ENCODE results near the gene MLLT10. TPM values are rescaled to one million over a fixed set of nuclear protein-coding genes. Genes with fewer than 3 reads are reported as not detected.
"Not testable (repeated sequence)": the region's sequence is repeated elsewhere in the genome, so short reads cannot be mapped to it uniquely, and the experiment has no call there.

Gene MLLT10
- total RNA-seq, 1 donor from 2014 or later, result 53.3 TPM

GRCh38 chr10:21552638-21553037, 18.6 kb downstream of the MLLT10 start:
- no peak for TF ChIP-seq POLR2A (IDR thresholded peaks at IDR 0.05)
- TF ChIP-seq, protein P1, sequence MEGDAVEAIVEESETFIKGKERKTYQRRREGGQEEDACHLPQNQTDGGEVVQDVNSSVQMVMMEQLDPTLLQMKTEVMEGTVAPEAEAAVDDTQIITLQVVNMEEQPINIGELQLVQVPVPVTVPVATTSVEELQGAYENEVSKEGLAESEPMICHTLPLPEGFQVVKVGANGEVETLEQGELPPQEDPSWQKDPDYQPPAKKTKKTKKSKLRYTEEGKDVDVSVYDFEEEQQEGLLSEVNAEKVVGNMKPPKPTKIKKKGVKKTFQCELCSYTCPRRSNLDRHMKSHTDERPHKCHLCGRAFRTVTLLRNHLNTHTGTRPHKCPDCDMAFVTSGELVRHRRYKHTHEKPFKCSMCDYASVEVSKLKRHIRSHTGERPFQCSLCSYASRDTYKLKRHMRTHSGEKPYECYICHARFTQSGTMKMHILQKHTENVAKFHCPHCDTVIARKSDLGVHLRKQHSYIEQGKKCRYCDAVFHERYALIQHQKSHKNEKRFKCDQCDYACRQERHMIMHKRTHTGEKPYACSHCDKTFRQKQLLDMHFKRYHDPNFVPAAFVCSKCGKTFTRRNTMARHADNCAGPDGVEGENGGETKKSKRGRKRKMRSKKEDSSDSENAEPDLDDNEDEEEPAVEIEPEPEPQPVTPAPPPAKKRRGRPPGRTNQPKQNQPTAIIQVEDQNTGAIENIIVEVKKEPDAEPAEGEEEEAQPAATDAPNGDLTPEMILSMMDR (IDR thresholded peaks at IDR 0.05), result no peak
- TF ChIP-seq POLR2AphosphoS5 (IDR thresholded peaks at IDR 0.05; ENCODE audit: insufficient read depth in 1 of 2, low read depth in 1 of 2), result no peak
- Histone ChIP-seq H3K4me1 (peaks cover 8% of the 10 kb centered on the region), H3K27me3 (no peaks in the 10 kb centered on the region), H3K27ac (no peak overlapping the region), H3K36me3 (peaks cover 0 to 12% of the 10 kb centered on the region in 2 donors), H3K9me3 (no peaks in the 10 kb centered on the region), H3K4me3 (no peak overlapping the region)
- DNase-seq (ENCODE audit: extremely low spot score in 2 of 2), result no peak
- intact Hi-C loops (cut with DNase I), result no loop called here

- no peaks in the 10 kb centered on the region for H3K9me3 ChIP-seq
- peaks cover 0 to 12% of the 10 kb centered on the region in 2 donors for H3K36me3 ChIP-seq
- no peak overlapping the region for H3K4me3 ChIP-seq
- intact Hi-C loops (cut with DNase I), result no loop called here
- H3K4me1 ChIP-seq, result peaks cover 19% of the 10 kb centered on the region
- no peaks in the 10 kb centered on the region for H3K27me3 ChIP-seq
- DNase-seq (ENCODE audit: extremely low spot score in 2 of 2), result no peak
- TF ChIP-seq POLR2A (IDR thresholded peaks at IDR 0.05), result no peak
- TF ChIP-seq POLR2AphosphoS5 (IDR thresholded peaks at IDR 0.05; ENCODE audit: insufficient read depth in 1 of 2, low read depth in 1 of 2), result no peak
- TF ChIP-seq, protein P1 (IDR thresholded peaks at IDR 0.05), result no peak
- no peak overlapping the region for H3K27ac ChIP-seq
Observed at GRCh38 chr10:21556527-21556926, 22.5 kb downstream of the MLLT10 start.

DNA sequence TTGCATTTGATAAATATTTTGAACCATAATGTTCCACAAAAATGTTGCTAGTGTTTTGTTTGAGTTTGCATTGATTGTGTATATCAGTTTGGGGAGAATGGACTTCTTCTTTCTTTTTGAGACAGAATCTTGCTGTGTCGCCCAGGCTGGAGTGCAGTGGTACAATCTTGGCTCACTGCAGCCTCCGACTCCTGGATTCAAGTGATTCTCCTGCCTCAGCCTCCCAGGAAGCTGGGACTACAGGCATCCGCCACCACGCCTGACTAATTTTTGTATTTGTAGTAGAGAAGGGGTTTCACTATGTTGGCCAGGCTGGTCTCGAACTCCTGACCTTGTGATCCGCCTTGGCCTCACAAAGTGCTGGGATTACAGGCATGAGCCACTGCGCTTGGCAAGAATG, 25.0 kb downstream of the MLLT10 start:
- H3K4me1 ChIP-seq, result peaks cover 33% of the 10 kb centered on the region
- H3K27me3 ChIP-seq; H3K36me3 ChIP-seq; H3K4me3 ChIP-seq; H3K9me3 ChIP-seq; DNase-seq (ENCODE audit: extremely low spot score in 2 of 2); H3K27ac ChIP-seq; intact Hi-C loops (cut with DNase I): not testable (repeated sequence)

DNA sequence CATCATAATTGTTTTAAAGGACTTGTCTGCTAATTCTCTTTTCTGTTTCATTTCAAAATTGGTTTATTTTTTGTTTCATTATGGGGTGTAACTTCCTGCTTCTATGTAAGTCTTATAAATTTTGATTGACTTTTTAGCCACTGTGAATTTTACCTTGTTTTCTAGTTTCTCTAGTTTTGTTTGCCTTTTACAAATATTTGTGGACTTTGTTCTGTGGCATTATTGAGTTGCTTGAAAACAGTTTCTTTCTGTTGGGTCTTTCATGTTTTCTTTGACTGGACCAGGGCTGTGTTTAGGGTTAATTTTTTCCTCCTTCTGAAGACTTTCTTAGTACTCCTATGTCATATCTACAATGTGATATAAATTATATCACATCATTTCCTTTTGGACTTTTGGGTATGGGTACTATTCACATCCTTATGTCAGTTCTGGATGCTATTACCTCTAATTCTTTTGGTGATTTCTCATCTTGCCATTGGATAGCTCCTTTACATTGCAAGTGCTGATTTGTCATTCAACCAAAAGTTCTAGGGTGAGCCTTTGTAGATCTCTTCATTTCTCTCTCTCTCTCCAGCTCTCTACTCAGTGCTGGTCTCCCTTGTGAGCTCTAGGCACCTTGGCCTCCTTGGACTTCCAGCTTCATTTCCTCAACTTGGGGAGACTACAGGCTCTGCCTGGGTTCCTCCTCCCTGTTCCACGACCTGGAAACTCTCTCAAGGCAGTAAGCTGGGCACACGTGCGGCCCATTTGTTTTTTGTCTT, 36.9 kb downstream of the MLLT10 start:
- H3K27ac ChIP-seq, result no peak overlapping the region
- H3K4me3 ChIP-seq, result no peak overlapping the region
- no peaks in the 10 kb centered on the region for H3K27me3 ChIP-seq
- TF ChIP-seq POLR2AphosphoS5 (IDR thresholded peaks at IDR 0.05; ENCODE audit: insufficient read depth in 1 of 2, low read depth in 1 of 2) (no peak), POLR2A (IDR thresholded peaks at IDR 0.05) (no peak)
- TF ChIP-seq, protein P1 (IDR thresholded peaks at IDR 0.05), result no peak
- no peaks in the 10 kb centered on the region for H3K9me3 ChIP-seq
- DNase-seq (ENCODE audit: extremely low spot score in 2 of 2), result no peak
- peaks cover 21% of the 10 kb centered on the region for H3K4me1 ChIP-seq
- peaks cover 0 to 5% of the 10 kb centered on the region in 2 donors for H3K36me3 ChIP-seq
- intact Hi-C loops (cut with DNase I), result no loop called here

DNA sequence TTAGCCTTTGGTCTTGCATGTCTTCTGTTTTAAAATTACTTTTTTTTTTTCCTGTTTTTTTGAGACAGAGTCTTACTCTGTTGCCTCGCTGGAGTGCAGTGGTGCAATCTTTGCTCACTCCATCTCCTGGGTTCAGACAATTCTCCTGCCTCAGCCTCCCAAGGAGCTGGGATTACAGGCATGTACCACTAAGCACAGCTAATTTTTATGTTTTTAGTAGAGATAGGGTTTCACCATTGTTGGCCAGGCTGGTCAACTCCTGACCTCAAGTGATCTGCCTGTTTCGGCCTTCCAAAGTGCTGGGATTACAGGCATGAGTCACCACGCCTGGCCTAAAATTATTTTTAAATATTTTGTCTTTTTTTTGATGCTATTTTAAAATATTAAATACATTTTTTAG, 38.5 kb downstream of the MLLT10 start:
- intact Hi-C loops (cut with DNase I), result no loop called here
- DNase-seq (ENCODE audit: extremely low spot score in 2 of 2), result no peak
- no peak overlapping the region for H3K27ac ChIP-seq
- no peaks in the 10 kb centered on the region for H3K36me3 ChIP-seq
- no peak overlapping the region for H3K4me3 ChIP-seq
- no peaks in the 10 kb centered on the region for H3K27me3 ChIP-seq
- H3K9me3 ChIP-seq, result no peaks in the 10 kb centered on the region
- peaks cover 21% of the 10 kb centered on the region for H3K4me1 ChIP-seq
- TF ChIP-seq, protein P1 (IDR thresholded peaks at IDR 0.05), result no peak
- no peak for TF ChIP-seq POLR2AphosphoS5 (IDR thresholded peaks at IDR 0.05; ENCODE audit: insufficient read depth in 1 of 2, low read depth in 1 of 2)
- no peak for TF ChIP-seq POLR2A (IDR thresholded peaks at IDR 0.05)

DNA sequence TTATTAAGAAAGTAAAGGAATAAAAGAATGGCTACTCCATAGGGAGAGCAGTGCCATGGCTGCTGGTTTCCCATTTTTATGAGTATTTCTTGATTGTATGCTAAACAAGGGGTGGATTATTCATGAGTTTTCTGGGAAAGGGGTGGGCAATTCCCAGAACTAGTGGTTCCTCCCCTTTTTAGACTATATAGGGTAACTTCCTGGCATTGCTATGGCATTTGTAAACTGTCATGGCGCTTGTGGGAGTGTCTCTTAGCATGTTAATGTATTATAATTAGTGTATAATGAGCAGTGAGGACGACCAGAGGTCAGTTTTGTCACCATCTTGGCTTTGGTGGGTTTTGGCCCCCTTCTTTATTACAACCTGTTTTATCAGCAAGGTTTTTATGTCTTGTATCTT, 40.5 kb downstream of the MLLT10 start:
- DNase-seq (ENCODE audit: extremely low spot score in 2 of 2); H3K27me3 ChIP-seq; H3K27ac ChIP-seq; H3K36me3 ChIP-seq; H3K9me3 ChIP-seq; intact Hi-C loops (cut with DNase I); H3K4me3 ChIP-seq: not testable (repeated sequence)
- peaks cover 28% of the 10 kb centered on the region for H3K4me1 ChIP-seq

Data from vagina (tissue), 2 donors.